GM18526 (cell line): Measurements from ENCODE around the gene GALNT6.

ENCODE experiments used
- POLR2A ChIP-seq: IDR thresholded peaks from 3 replicates; pipeline ENCODE4 v1.6.1; 2011; ENCODE audit not compliant: insufficient read length; ENCODE audit errors: extremely low read depth

GALNT6 gene

GRCh38 chr12:51391283-51392123 lies at the start of gene GALNT6:
GALNT6 (minus strand) TSS chr12:51391406; CDS start chr12:51379781, 11,625 bp downstream.
- peak; percentile 53 for TF ChIP-seq POLR2A

GRCh38 chr12:51439330-51439729 lies 48.1 kb upstream of the GALNT6 start:
- no peak for TF ChIP-seq POLR2A

- no peak for TF ChIP-seq POLR2A
Measured at GRCh38 chr12:51437431-51437830, 46.2 kb upstream of the GALNT6 start.

GRCh38 chr12:51434305-51434704 lies 43.1 kb upstream of the GALNT6 start:
- TF ChIP-seq POLR2A = no peak

- no peak for TF ChIP-seq POLR2A
Measured at GRCh38 chr12:51432921-51433320, 41.7 kb upstream of the GALNT6 start.

- TF ChIP-seq POLR2A = no peak
Measured at GRCh38 chr12:51430196-51430895, 39.1 kb upstream of the GALNT6 start.

- no peak for TF ChIP-seq POLR2A
Measured at GRCh38 chr12:51429700-51430099, 38.5 kb upstream of the GALNT6 start.

- no peak for TF ChIP-seq POLR2A
Measured at GRCh38 chr12:51428256-51428655, 37.0 kb upstream of the GALNT6 start.

- TF ChIP-seq POLR2A = no peak
Measured at GRCh38 chr12:51424662-51425539, 33.7 kb upstream of the GALNT6 start, which contains the start of gene SLC4A8. SLC4A8 (plus strand) TSS chr12:51424831; CDS start chr12:51424988, 157 bp downstream.

GRCh38 chr12:51424094-51424661 lies 33.0 kb upstream of the GALNT6 start:
- TF ChIP-seq POLR2A = no peak

- no peak for TF ChIP-seq POLR2A
Measured at GRCh38 chr12:51421266-51421884, 30.2 kb upstream of the GALNT6 start.

- TF ChIP-seq POLR2A = no peak
Measured at GRCh38 chr12:51419425-51420193, 28.4 kb upstream of the GALNT6 start.

- TF ChIP-seq POLR2A = no peak
Measured at GRCh38 chr12:51417826-51418225, 26.6 kb upstream of the GALNT6 start.

GRCh38 chr12:51415931-51416330 lies 24.7 kb upstream of the GALNT6 start:
- no peak for TF ChIP-seq POLR2A

GRCh38 chr12:51413791-51414190 lies 22.6 kb upstream of the GALNT6 start:
- TF ChIP-seq POLR2A = no peak
